HepG2 (cell line): ENCODE results near the gene NLE1. TPM values are rescaled to one million over a fixed set of nuclear protein-coding genes. Genes with fewer than 3 reads are reported as not detected.

Source experiments
- CSRNP1 ChIP-seq: sonication (generic); formaldehyde crosslinking; IDR thresholded peaks from 2 replicates; pipeline ENCODE4 v1.8.1; 2023; ENCODE audit warnings: mild to moderate bottlenecking, missing genetic modification reagents
- CTCF ChIP-seq: sonication (generic); formaldehyde crosslinking; IDR thresholded peaks from 2 replicates; pipeline ENCODE4 v1.5.0; 2020; ENCODE audit warnings: mild to moderate bottlenecking, missing genetic modification reagents, moderate library complexity
- MTF2 ChIP-seq: sonication (generic); formaldehyde crosslinking; IDR thresholded peaks from 2 replicates; pipeline ENCODE4 v1.5.0; 2020; ENCODE audit warnings: missing genetic modification reagents, borderline replicate concordance
- MYPOP ChIP-seq: sonication (generic); formaldehyde crosslinking; IDR thresholded peaks from 2 replicates; pipeline ENCODE4 v1.8.1; 2023; ENCODE audit warnings: mild to moderate bottlenecking, moderate library complexity, missing genetic modification reagents
- TBX3 ChIP-seq: fragments of 450-650 bp; IDR thresholded peaks from 2 replicates; pipeline ENCODE4 v1.6.1; 2017; ENCODE audit warnings: antibody characterized with exemption, mild to moderate bottlenecking, inconsistent platforms, borderline replicate concordance
- UBTF ChIP-seq: sonication (generic); formaldehyde crosslinking; IDR thresholded peaks from 2 replicates; pipeline ENCODE4 v1.4.0; 2020; ENCODE audit warnings: mild to moderate bottlenecking, missing genetic modification reagents
- USF2 ChIP-seq, 2 experiments: sonication (generic) in 1 of 2; formaldehyde crosslinking in 1 of 2; IDR thresholded peaks; 2 replicates each; pipeline versions ENCODE4 v1.5.1 to v1.6.1; 2011 to 2020; ENCODE audit warnings: borderline replicate concordance in 1 of 2, low read depth in 1 of 2, low read length in 1 of 2, mild to moderate bottlenecking in 1 of 2, missing genetic modification reagents in 1 of 2, moderate library complexity in 1 of 2
- ZBTB20 ChIP-seq: sonication (generic); formaldehyde crosslinking; IDR thresholded peaks from 2 replicates; pipeline ENCODE4 v1.8.1; 2023; ENCODE audit warnings: missing genetic modification reagents, low read depth, mild to moderate bottlenecking, borderline replicate concordance
- ZNF207 ChIP-seq: fragments of 450-650 bp; IDR thresholded peaks from 2 replicates; pipeline ENCODE4 v1.6.1; 2016; ENCODE audit warnings: antibody characterized with exemption, borderline replicate concordance
- ZNF543 ChIP-seq: sonication (generic); formaldehyde crosslinking; IDR thresholded peaks from 2 replicates; pipeline ENCODE4 v1.4.0; 2020; ENCODE audit warnings: mild to moderate bottlenecking, missing genetic modification reagents
- ZNF557 ChIP-seq: sonication (generic); formaldehyde crosslinking; IDR thresholded peaks from 2 replicates; pipeline ENCODE4 v1.4.0; 2020; ENCODE audit warnings: missing genetic modification reagents
- ZNF562 ChIP-seq: sonication (generic); formaldehyde crosslinking; IDR thresholded peaks from 2 replicates; pipeline ENCODE4 v1.8.0; 2022; ENCODE audit warnings: missing genetic modification reagents, borderline replicate concordance
- ZNF737 ChIP-seq: sonication (generic); formaldehyde crosslinking; IDR thresholded peaks from 2 replicates; pipeline ENCODE4 v1.5.0; 2020; ENCODE audit warnings: missing genetic modification reagents, mild to moderate bottlenecking, borderline replicate concordance
- polyA plus RNA-seq, 8 experiments: library from polyadenylated mRNA; depleted of rRNA in 3 of 8; stranded (reverse) in 7 of 8; unstranded in 1 of 8; fragments of >200 nt; fragmentation: Illumina TruSeq in 4 of 8; extraction: Trizol in 4 of 8; gene quantifications; 2 replicates each; pipeline versions ENCODE4 v1.2.1 to v1.2.3, GENCODE V29; 2011 to 2016; ENCODE audit warnings: low read depth in 4 of 8, missing spikeins in 1 of 8, mixed read lengths in 1 of 8; ENCODE audit not compliant: insufficient read depth in 1 of 8
- total RNA-seq, 5 experiments: library from RNA; depleted of rRNA; stranded (reverse); fragments of >200 nt; fragmentation: Illumina TruSeq; extraction: Trizol; gene quantifications; 2 replicates each; pipeline ENCODE4 v1.2.3, GENCODE V29; 2016; ENCODE audit warnings: low read depth in 1 of 5
- TF ChIP-seq, protein P1 (sequence below): sonication (generic); formaldehyde crosslinking; IDR thresholded peaks from 2 replicates; pipeline ENCODE4 v1.5.1; 2020; ENCODE audit warnings: missing genetic modification reagents, mild to moderate bottlenecking, borderline replicate concordance
- TF ChIP-seq, protein P2 (sequence below): sonication (generic); formaldehyde crosslinking; IDR thresholded peaks from 2 replicates; pipeline ENCODE4 v1.4.0; 2020; ENCODE audit warnings: mild to moderate bottlenecking, missing genetic modification reagents

The NLE1 gene
- total and polyA plus RNA-seq, 2 of the 13 experiments (the other 11 are each of a cell fraction or from before 2014, with no cell fraction given): 20.3 to 34.5 TPM

- TF ChIP-seq, protein P1, sequence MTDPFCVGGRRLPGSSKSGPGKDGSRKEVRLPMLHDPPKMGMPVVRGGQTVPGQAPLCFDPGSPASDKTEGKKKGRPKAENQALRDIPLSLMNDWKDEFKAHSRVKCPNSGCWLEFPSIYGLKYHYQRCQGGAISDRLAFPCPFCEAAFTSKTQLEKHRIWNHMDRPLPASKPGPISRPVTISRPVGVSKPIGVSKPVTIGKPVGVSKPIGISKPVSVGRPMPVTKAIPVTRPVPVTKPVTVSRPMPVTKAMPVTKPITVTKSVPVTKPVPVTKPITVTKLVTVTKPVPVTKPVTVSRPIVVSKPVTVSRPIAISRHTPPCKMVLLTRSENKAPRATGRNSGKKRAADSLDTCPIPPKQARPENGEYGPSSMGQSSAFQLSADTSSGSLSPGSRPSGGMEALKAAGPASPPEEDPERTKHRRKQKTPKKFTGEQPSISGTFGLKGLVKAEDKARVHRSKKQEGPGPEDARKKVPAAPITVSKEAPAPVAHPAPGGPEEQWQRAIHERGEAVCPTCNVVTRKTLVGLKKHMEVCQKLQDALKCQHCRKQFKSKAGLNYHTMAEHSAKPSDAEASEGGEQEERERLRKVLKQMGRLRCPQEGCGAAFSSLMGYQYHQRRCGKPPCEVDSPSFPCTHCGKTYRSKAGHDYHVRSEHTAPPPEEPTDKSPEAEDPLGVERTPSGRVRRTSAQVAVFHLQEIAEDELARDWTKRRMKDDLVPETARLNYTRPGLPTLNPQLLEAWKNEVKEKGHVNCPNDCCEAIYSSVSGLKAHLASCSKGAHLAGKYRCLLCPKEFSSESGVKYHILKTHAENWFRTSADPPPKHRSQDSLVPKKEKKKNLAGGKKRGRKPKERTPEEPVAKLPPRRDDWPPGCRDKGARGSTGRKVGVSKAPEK (CRISPR knock-in tag): no peak
- TF ChIP-seq ZNF737 (no peak), MTF2 (CRISPR knock-in tag) (no peak), ZNF557 (CRISPR knock-in tag) (no peak), ZNF543 (CRISPR knock-in tag) (peak; percentile 37; the same call in 1 of the 2 replicates), ZBTB20 (CRISPR knock-in tag) (no peak), MYPOP (CRISPR knock-in tag) (no peak; the same call in 1 of the 2 replicates), UBTF (CRISPR knock-in tag) (peak; percentile 13; the same call in 1 of the 2 replicates), ZNF207 (no peak), CTCF (CRISPR knock-in tag) (peak; percentile 29), USF2 (IDR thresholded peaks at IDR 0.05; ENCODE audit: low read depth, low read length) (no peak), USF2 (CRISPR knock-in tag; IDR thresholded peaks at IDR 0.05; ENCODE audit: borderline replicate concordance) (no peak), ZNF562 (CRISPR knock-in tag) (no peak), CSRNP1 (CRISPR knock-in tag) (0 out of 2 replicates have a peak, but pooled peaks have one; percentile 18), TBX3 (no peak)
- TF ChIP-seq, protein P2, sequence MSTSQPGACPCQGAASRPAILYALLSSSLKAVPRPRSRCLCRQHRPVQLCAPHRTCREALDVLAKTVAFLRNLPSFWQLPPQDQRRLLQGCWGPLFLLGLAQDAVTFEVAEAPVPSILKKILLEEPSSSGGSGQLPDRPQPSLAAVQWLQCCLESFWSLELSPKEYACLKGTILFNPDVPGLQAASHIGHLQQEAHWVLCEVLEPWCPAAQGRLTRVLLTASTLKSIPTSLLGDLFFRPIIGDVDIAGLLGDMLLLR (CRISPR knock-in tag): no peak
These were observed 53.7 kb downstream of the NLE1 start (continued) for GRCh38 chr17:35088356-35088880.
